SK-N-MC (cell line): ENCODE data around the gene GRB10.

Source experiments
- EZH2 ChIP-seq: fragments of 200-600 bp; sonication (generic); IDR thresholded peaks from one replicate; pipeline ENCODE4 v1.6.1; 2017; ENCODE audit warnings: antibody characterized with exemption
- FOXP2 ChIP-seq: optimal IDR thresholded peaks from 2 replicates; pipeline ENCODE3; 2011; ENCODE audit warnings: mild to moderate bottlenecking, moderate library complexity; ENCODE audit not compliant: insufficient read depth; ENCODE audit errors: extremely low read length, control extremely low read depth
- POLR2AphosphoS5 ChIP-seq: IDR thresholded peaks from 2 replicates; pipeline ENCODE4 v1.6.1; 2012; ENCODE audit warnings: mild to moderate bottlenecking, low read depth, low read length, borderline replicate concordance

GRCh38 chr7:50706469-50706937 is 76.2 kb downstream of the GRB10 start:
- TF ChIP-seq POLR2AphosphoS5 (no peak), EZH2 (no peak), FOXP2 (no peak)
